K562 (cell line): Measurements from ENCODE around the gene CUL1. TPM values are rescaled to one million over a fixed set of nuclear protein-coding genes. Genes with fewer than 3 reads are reported as not detected.

Experiments
- ARID3B ChIP-seq: fragments of 250-450 bp; sonication (Bioruptor Pico); IDR thresholded peaks from 2 replicates; pipeline ENCODE4 v1.4.0; 2020; ENCODE audit warnings: borderline replicate concordance
- CEBPB ChIP-seq: fragments of 450-650 bp; IDR thresholded peaks from 2 replicates; pipeline ENCODE4 v1.6.1; 2016; ENCODE audit warnings: missing genetic modification characterization, missing compliant biosample characterization
- ESRRB ChIP-seq: fragments of 250-450 bp; sonication (Bioruptor Pico); IDR thresholded peaks from 2 replicates; pipeline ENCODE4 v1.5.0; 2020; ENCODE audit warnings: mild to moderate bottlenecking, moderate library complexity, borderline replicate concordance
- GATA2 ChIP-seq: sonication (generic); formaldehyde crosslinking; IDR thresholded peaks from 2 replicates; pipeline ENCODE4 v1.4.0; 2020; ENCODE audit warnings: mild to moderate bottlenecking, missing genetic modification reagents
- HOXB6 ChIP-seq: fragments of 250-450 bp; sonication (Bioruptor Pico); IDR thresholded peaks from 2 replicates; pipeline ENCODE4 v1.5.1; 2022; ENCODE audit warnings: mild to moderate bottlenecking, borderline replicate concordance
- KLF1 ChIP-seq: fragments of 450-650 bp; IDR thresholded peaks from 2 replicates; pipeline ENCODE4 v1.6.1; 2016; ENCODE audit warnings: missing genetic modification characterization, missing compliant biosample characterization
- NR2C2 ChIP-seq, 2 experiments: fragments of 200-800 bp in 1 of 2; sonication (Bioruptor generic) in 1 of 2; sonication (generic) in 1 of 2; formaldehyde crosslinking in 1 of 2; IDR thresholded peaks; 2 replicates each; pipeline versions ENCODE4 v1.6.1 to v1.8.0; 2016 to 2022; ENCODE audit warnings: mild to moderate bottlenecking in 1 of 2, missing compliant biosample characterization in 1 of 2, missing genetic modification characterization in 1 of 2, missing genetic modification reagents in 1 of 2
- SOX6 ChIP-seq: fragments of 450-650 bp; IDR thresholded peaks from 2 replicates; pipeline ENCODE4 v1.6.1; 2014; ENCODE audit warnings: mild to moderate bottlenecking
- U2AF1 ChIP-seq: fragments of 200-400 bp; formaldehyde crosslinking; optimal IDR thresholded peaks from 2 replicates; pipeline ENCODE3; 2017; ENCODE audit warnings: mild to moderate bottlenecking, low read depth, low read length, moderate library complexity
- ZBTB40 ChIP-seq, 2 experiments: fragments of 450-650 bp in 1 of 2; sonication (generic) in 1 of 2; formaldehyde crosslinking in 1 of 2; IDR thresholded peaks; 2 replicates each; pipeline versions ENCODE4 v1.7.1 to v1.9.0; 2016 to 2022; ENCODE audit warnings: inconsistent platforms in 1 of 2, mild to moderate bottlenecking in 1 of 2, missing genetic modification reagents in 1 of 2
- ZNF445 ChIP-seq: fragments of 250-450 bp; sonication (Bioruptor Pico); IDR thresholded peaks from 2 replicates; pipeline ENCODE4 v1.4.0; 2020; ENCODE audit warnings: low read depth, mild to moderate bottlenecking, moderate library complexity
- ZNF583 ChIP-seq: fragments of 250-450 bp; sonication (Bioruptor Pico); IDR thresholded peaks from 2 replicates; pipeline ENCODE4 v1.4.0; 2020
- ZNF76 ChIP-seq: fragments of 250-450 bp; sonication (Bioruptor Pico); IDR thresholded peaks from 2 replicates; pipeline ENCODE4 v1.4.0; 2020; ENCODE audit warnings: mild to moderate bottlenecking, moderate library complexity, borderline replicate concordance
- polyA plus RNA-seq, 8 experiments: library from polyadenylated mRNA; depleted of rRNA in 4 of 8; stranded (reverse) in 5 of 8; unstranded in 3 of 8; fragments of >200 nt; fragmentation: Nextera tagmentation in 2 of 8; fragmentation: Illumina TruSeq in 1 of 8; extraction: Ambion mirVana in 2 of 8; extraction: Trizol in 1 of 8; gene quantifications; 2 replicates each; pipeline versions ENCODE4 v1.2.1 to v1.2.3, GENCODE V29; 2011 to 2014; ENCODE audit warnings: inconsistent platforms in 1 of 8, missing spikeins in 1 of 8
- total RNA-seq, 7 experiments: library from RNA; depleted of rRNA in 6 of 7; stranded (reverse); fragments of >200 nt in 6 of 7; fragmentation: Illumina TruSeq in 2 of 7; extraction: Trizol in 2 of 7; gene quantifications; 2 replicates each; pipeline versions ENCODE4 v1.2.1 to v1.2.3, GENCODE V29; 2011 to 2021; ENCODE audit warnings: low replicate concordance in 1 of 7
- TF ChIP-seq, protein P1 (sequence below): sonication (generic); formaldehyde crosslinking; IDR thresholded peaks from 2 replicates; pipeline ENCODE4 v1.8.1; 2022; ENCODE audit warnings: missing genetic modification reagents

Gene CUL1
- total and polyA plus RNA-seq, 9 of the 15 experiments (the other 6 are each of a cell fraction or from before 2014, with no cell fraction given), result 31.5 to 107 (median 96.5) TPM

DNA sequence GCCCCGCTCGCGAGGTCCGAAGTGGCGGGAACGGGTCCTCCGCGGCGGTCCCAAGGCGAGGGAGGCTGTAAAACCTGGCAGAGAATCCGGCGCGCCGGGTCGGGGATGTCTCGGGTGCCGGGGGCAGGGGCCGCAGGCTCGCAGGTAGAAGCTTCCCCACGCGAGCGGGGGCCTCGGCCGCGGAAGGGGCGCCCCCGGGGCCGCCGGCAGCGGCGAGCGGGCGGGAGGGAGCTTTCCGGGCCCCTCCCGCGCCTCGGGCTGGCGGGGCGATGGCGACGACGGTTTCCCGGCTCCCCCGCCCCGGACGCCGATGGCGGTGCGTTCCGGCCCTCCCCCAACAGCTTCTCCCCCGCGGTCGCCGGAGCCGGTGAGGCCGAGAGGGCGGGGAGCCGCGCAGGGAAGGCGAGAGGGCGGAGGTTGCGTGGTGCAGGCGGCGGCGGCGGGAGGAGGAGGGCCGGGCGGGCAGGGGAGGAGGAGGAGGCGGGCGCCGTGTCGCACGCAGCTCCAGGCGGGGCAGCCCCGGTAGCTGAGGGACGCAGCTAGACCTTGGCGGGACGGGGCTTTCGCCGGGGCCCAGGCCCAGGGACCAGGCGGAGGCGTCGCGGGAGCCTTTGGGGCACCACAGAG, at the start of gene CUL1 (continued):
- no peak for TF ChIP-seq ZBTB40 (IDR thresholded peaks at IDR 0.05)
- no peak for TF ChIP-seq ZBTB40 (CRISPR knock-in tag; IDR thresholded peaks at IDR 0.05)
- no peak for TF ChIP-seq ARID3B
- TF ChIP-seq, protein P1, sequence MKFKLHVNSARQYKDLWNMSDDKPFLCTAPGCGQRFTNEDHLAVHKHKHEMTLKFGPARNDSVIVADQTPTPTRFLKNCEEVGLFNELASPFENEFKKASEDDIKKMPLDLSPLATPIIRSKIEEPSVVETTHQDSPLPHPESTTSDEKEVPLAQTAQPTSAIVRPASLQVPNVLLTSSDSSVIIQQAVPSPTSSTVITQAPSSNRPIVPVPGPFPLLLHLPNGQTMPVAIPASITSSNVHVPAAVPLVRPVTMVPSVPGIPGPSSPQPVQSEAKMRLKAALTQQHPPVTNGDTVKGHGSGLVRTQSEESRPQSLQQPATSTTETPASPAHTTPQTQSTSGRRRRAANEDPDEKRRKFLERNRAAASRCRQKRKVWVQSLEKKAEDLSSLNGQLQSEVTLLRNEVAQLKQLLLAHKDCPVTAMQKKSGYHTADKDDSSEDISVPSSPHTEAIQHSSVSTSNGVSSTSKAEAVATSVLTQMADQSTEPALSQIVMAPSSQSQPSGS, result no peak
- TF ChIP-seq NR2C2 (CRISPR knock-in tag; IDR thresholded peaks at IDR 0.05), result 0 out of 2 replicates have a peak, but pooled peaks have one; percentile 44
- no peak; the same call in 1 of the 2 replicates for TF ChIP-seq NR2C2 (tag; IDR thresholded peaks at IDR 0.05)
- peak; percentile 42; the same call in 1 of the 2 replicates for TF ChIP-seq SOX6
- no peak for TF ChIP-seq ESRRB (CRISPR knock-in tag)
- no peak for TF ChIP-seq GATA2 (CRISPR knock-in tag)
- TF ChIP-seq HOXB6, result no peak
- TF ChIP-seq U2AF1, result no peak
- TF ChIP-seq ZNF445 (CRISPR knock-in tag), result no peak
- TF ChIP-seq KLF1, result no peak
- TF ChIP-seq ZNF76 (CRISPR knock-in tag), result no peak
- TF ChIP-seq ZNF583 (CRISPR knock-in tag), result no peak
- TF ChIP-seq CEBPB (tag), result no peak
